ENCODE results near the gene EXOSC9.

Gene EXOSC9

GRCh38 chr4:121799208-121799823 lies 1.8 kb upstream of the EXOSC9 start:
- H3K14ac ChIP-seq (ENCODE audit: low read length), result no peak overlapping the region
- H3K9me3 ChIP-seq (replicated peaks in 1 of 2; ENCODE audit: control insufficient read depth in 2 of 2, insufficient read depth in 1 of 2, low read depth in 1 of 2, low read length in 2 of 2), result no peaks in the 10 kb centered on the region

DNA sequence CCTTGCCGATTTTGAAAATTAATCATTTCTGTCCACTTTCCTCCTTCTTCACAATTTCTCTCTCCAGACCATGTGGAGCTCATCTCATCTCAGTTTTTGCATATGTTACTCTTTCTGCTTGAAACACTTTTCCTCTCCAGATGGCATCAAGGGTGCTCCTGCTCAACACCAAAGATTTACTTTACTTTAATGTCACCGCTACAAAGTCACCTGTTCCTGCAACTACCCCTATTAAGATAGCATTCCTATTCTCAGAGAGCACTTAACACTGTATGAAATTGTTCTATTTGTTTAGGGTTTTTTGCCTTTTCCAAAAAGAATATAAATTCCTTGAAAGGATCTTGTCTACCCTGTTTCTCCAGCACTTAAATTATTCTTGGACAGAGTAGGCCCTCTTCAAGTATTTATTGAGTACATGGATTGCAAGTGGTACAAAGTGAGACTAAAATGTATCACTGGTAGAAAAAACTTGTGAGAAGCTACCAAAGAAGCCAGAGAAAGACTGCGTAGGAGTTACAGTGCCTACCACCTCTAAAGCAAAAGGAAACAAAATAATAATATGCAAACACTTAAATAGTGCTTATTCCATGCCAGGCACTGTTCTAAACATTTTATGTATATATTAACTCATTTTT lies 1.1 kb upstream of the EXOSC9 start:
- peaks cover 1% of the 10 kb centered on the region for H3K79me1 ChIP-seq (ENCODE audit: low read depth, low read length)
- no peak overlapping the region for H2BK15ac ChIP-seq (ENCODE audit: low read length)
- WGBS, 2 donors (ENCODE audit: extremely low coverage in 2 of 2, insufficient read length in 2 of 2, insufficient replicate concordance in 1 of 2), result no CpG with 5 or more reads among the region's 3 CpGs
- H2AFZ ChIP-seq (ENCODE audit: low read length), result peak overlapping the region; percentile 67
- H3K9me3 ChIP-seq (replicated peaks in 1 of 2; ENCODE audit: control insufficient read depth in 2 of 2, insufficient read depth in 1 of 2, low read depth in 1 of 2, low read length in 2 of 2), result no peaks in the 10 kb centered on the region
- no peak overlapping the region for H2BK5ac ChIP-seq (ENCODE audit: low read length)
- no peak overlapping the region for H3K4ac ChIP-seq (ENCODE audit: low read length)
- no peak for DNase-seq (ENCODE audit: low spot score)
- no peak overlapping the region for H4K8ac ChIP-seq (ENCODE audit: low read depth, low read length)
- no peak overlapping the region for H3K23ac ChIP-seq (ENCODE audit: low read depth, low read length, poor library complexity)
- peaks cover 2 to 11% of the 10 kb centered on the region in 2 donors for H3K4me1 ChIP-seq (ENCODE audit: control insufficient read depth in 2 of 2, insufficient read depth in 1 of 2, low read depth in 1 of 2, low read length in 2 of 2)
- no peak overlapping the region for H2BK120ac ChIP-seq (ENCODE audit: low read depth, low read length)
- H3K27ac ChIP-seq (replicated peaks; ENCODE audit: low read length), result no peak overlapping the region
- peaks cover 8 to 32% of the 10 kb centered on the region in 2 donors for H3K36me3 ChIP-seq (replicated peaks in 1 of 2; ENCODE audit: control insufficient read depth in 2 of 2, insufficient read depth in 2 of 2, low read length in 2 of 2)
- no peak overlapping the region for H2AK5ac ChIP-seq (ENCODE audit: low read depth, low read length)
- H3K4me3 ChIP-seq (ENCODE audit: low read length in 2 of 2), result no peak overlapping the region
- H3K18ac ChIP-seq (ENCODE audit: low read length), result no peak overlapping the region
- no peak overlapping the region for H2BK12ac ChIP-seq (ENCODE audit: low read length)
- H3K27me3 ChIP-seq (ENCODE audit: control insufficient read depth in 3 of 3, insufficient read depth in 3 of 3, low read depth in 1 of 3, low read length in 3 of 3), result no peaks in the 10 kb centered on the region
- no peak overlapping the region for H3K9ac ChIP-seq (ENCODE audit: low read depth, low read length, poor library complexity)
- no peak overlapping the region for H4K91ac ChIP-seq (ENCODE audit: low read depth, low read length, poor library complexity)
- H3K14ac ChIP-seq (ENCODE audit: low read length), result no peak overlapping the region
- no peak overlapping the region for H3K4me2 ChIP-seq (ENCODE audit: insufficient read depth, low read length, poor library complexity, severe bottlenecking)

More at GRCh38 chr4:121799208-121799823, 1.8 kb upstream of the EXOSC9 start:
- no peak overlapping the region for H3K18ac ChIP-seq (ENCODE audit: low read length)
- H3K4me1 ChIP-seq (ENCODE audit: control insufficient read depth in 2 of 2, insufficient read depth in 1 of 2, low read depth in 1 of 2, low read length in 2 of 2), result peaks cover 4 to 11% of the 10 kb centered on the region in 2 donors
- no peak overlapping the region for H2AK5ac ChIP-seq (ENCODE audit: low read depth, low read length)
- H3K23ac ChIP-seq (ENCODE audit: low read depth, low read length, poor library complexity), result no peak overlapping the region
- H3K27ac ChIP-seq (replicated peaks; ENCODE audit: low read length), result no peak overlapping the region
- no peak overlapping the region for H2BK15ac ChIP-seq (ENCODE audit: low read length)
- H3K27me3 ChIP-seq (ENCODE audit: control insufficient read depth in 3 of 3, insufficient read depth in 3 of 3, low read depth in 1 of 3, low read length in 3 of 3), result no peaks in the 10 kb centered on the region
- DNase-seq (ENCODE audit: low spot score), result no peak
- H3K36me3 ChIP-seq (replicated peaks in 1 of 2; ENCODE audit: control insufficient read depth in 2 of 2, insufficient read depth in 2 of 2, low read length in 2 of 2), result peaks cover 3 to 25% of the 10 kb centered on the region in 2 donors
- no CpG with 5 or more reads among the region's 2 CpGs for WGBS, 2 donors (ENCODE audit: extremely low coverage in 2 of 2, insufficient read length in 2 of 2, insufficient replicate concordance in 1 of 2)
- no peak overlapping the region for H3K9ac ChIP-seq (ENCODE audit: low read depth, low read length, poor library complexity)
- no peak overlapping the region for H4K91ac ChIP-seq (ENCODE audit: low read depth, low read length, poor library complexity)
- H2BK12ac ChIP-seq (ENCODE audit: low read length), result no peak overlapping the region
- peak overlapping the region; percentile 67 for H2AFZ ChIP-seq (ENCODE audit: low read length)
- H3K4me2 ChIP-seq (ENCODE audit: insufficient read depth, low read length, poor library complexity, severe bottlenecking), result no peak overlapping the region
- no peak overlapping the region for H2BK120ac ChIP-seq (ENCODE audit: low read depth, low read length)
- no peak overlapping the region for H2BK5ac ChIP-seq (ENCODE audit: low read length)
- no peak overlapping the region for H3K4me3 ChIP-seq (ENCODE audit: low read length in 2 of 2)
- H3K79me1 ChIP-seq (ENCODE audit: low read depth, low read length), result no peaks in the 10 kb centered on the region
- no peak overlapping the region for H3K4ac ChIP-seq (ENCODE audit: low read length)
- no peak overlapping the region for H4K8ac ChIP-seq (ENCODE audit: low read depth, low read length)

DNA sequence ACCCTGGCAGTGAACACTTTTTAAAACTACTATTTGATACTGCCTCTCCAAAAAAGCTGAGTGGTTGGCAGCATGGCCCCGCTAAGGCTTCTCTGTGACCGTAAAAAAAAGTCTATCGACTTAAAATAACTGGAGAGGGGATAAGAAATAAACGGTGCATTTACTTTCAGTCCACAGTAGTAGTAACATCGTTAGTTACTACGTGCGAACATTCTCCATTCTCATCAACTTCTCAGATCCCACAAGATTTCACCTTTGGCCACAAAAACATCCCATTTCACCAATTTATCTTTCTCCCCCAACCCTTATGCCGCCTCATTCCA lies 524 bp upstream of the EXOSC9 start:
- no peak overlapping the region for H2BK12ac ChIP-seq (ENCODE audit: low read length)
- no peak for DNase-seq (ENCODE audit: low spot score)
- no CpG with 5 or more reads among the region's 8 CpGs for WGBS, 2 donors (ENCODE audit: extremely low coverage in 2 of 2, insufficient read length in 2 of 2, insufficient replicate concordance in 1 of 2)
- H3K4me3 ChIP-seq (ENCODE audit: low read length in 2 of 2), result peak overlapping the region; percentile 68 to 89
- H3K14ac ChIP-seq (ENCODE audit: low read length), result no peak overlapping the region
- H2BK120ac ChIP-seq (ENCODE audit: low read depth, low read length), result no peak overlapping the region
- H4K91ac ChIP-seq (ENCODE audit: low read depth, low read length, poor library complexity), result no peak overlapping the region
- no peak overlapping the region for H3K4ac ChIP-seq (ENCODE audit: low read length)
- H3K23ac ChIP-seq (ENCODE audit: low read depth, low read length, poor library complexity), result no peak overlapping the region
- H2BK5ac ChIP-seq (ENCODE audit: low read length), result no peak overlapping the region
- H3K18ac ChIP-seq (ENCODE audit: low read length), result no peak overlapping the region
- no peak overlapping the region for H3K9ac ChIP-seq (ENCODE audit: low read depth, low read length, poor library complexity)
- H2AK5ac ChIP-seq (ENCODE audit: low read depth, low read length), result no peak overlapping the region
- peaks cover 2 to 11% of the 10 kb centered on the region in 2 donors for H3K4me1 ChIP-seq (ENCODE audit: control insufficient read depth in 2 of 2, insufficient read depth in 1 of 2, low read depth in 1 of 2, low read length in 2 of 2)
- no peak overlapping the region for H4K8ac ChIP-seq (ENCODE audit: low read depth, low read length)
- H3K79me1 ChIP-seq (ENCODE audit: low read depth, low read length), result peaks cover 1% of the 10 kb centered on the region
- H3K9me3 ChIP-seq (replicated peaks in 1 of 2; ENCODE audit: control insufficient read depth in 2 of 2, insufficient read depth in 1 of 2, low read depth in 1 of 2, low read length in 2 of 2), result no peaks in the 10 kb centered on the region
- peak overlapping the region; percentile 84 for H2AFZ ChIP-seq (ENCODE audit: low read length)
- H3K27me3 ChIP-seq (ENCODE audit: control insufficient read depth in 3 of 3, insufficient read depth in 3 of 3, low read depth in 1 of 3, low read length in 3 of 3), result no peaks in the 10 kb centered on the region
- H3K27ac ChIP-seq (replicated peaks; ENCODE audit: low read length), result no peak overlapping the region
- no peak overlapping the region for H2BK15ac ChIP-seq (ENCODE audit: low read length)
- peaks cover 9 to 38% of the 10 kb centered on the region in 2 donors for H3K36me3 ChIP-seq (replicated peaks in 1 of 2; ENCODE audit: control insufficient read depth in 2 of 2, insufficient read depth in 2 of 2, low read length in 2 of 2)
- H3K4me2 ChIP-seq (ENCODE audit: insufficient read depth, low read length, poor library complexity, severe bottlenecking), result peak overlapping the region; percentile 52

DNA sequence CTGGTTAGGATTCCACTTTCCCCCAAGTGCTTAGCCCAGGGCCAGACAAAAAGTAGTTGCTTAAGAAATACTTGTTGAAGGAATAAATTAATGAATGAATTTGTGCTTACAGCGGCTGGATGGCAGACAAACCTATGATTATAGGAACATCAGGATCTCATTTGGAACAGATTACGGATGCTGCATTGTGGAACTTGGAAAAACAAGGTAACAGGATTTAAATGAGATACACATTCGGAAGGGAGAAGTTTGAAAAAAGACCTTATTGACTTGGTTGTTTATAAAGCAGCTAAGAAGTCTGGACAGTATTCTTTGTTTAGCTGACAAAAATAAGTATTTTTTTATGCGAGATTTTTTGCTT lies 572 bp downstream of the EXOSC9 start:
- Histone ChIP-seq H3K27ac (replicated peaks; ENCODE audit: low read length) (no peak overlapping the region), H3K27me3 (ENCODE audit: control insufficient read depth in 3 of 3, insufficient read depth in 3 of 3, low read depth in 1 of 3, low read length in 3 of 3) (no peaks in the 10 kb centered on the region), H4K91ac (ENCODE audit: low read depth, low read length, poor library complexity) (no peak overlapping the region), H3K4me1 (ENCODE audit: control insufficient read depth in 2 of 2, insufficient read depth in 1 of 2, low read depth in 1 of 2, low read length in 2 of 2) (peaks cover 0 to 5% of the 10 kb centered on the region in 2 donors), H3K4me3 (ENCODE audit: low read length in 2 of 2) (peak overlapping the region; percentile 68 to 89), H3K9me3 (replicated peaks in 1 of 2; ENCODE audit: control insufficient read depth in 2 of 2, insufficient read depth in 1 of 2, low read depth in 1 of 2, low read length in 2 of 2) (no peaks in the 10 kb centered on the region), H3K4me2 (ENCODE audit: insufficient read depth, low read length, poor library complexity, severe bottlenecking) (peak overlapping the region; percentile 66), H4K8ac (ENCODE audit: low read depth, low read length) (no peak overlapping the region), H2BK120ac (ENCODE audit: low read depth, low read length) (no peak overlapping the region), H3K18ac (ENCODE audit: low read length) (no peak overlapping the region), H3K79me1 (ENCODE audit: low read depth, low read length) (peaks cover 1% of the 10 kb centered on the region), H3K9ac (ENCODE audit: low read depth, low read length, poor library complexity) (no peak overlapping the region), H2AK5ac (ENCODE audit: low read depth, low read length) (peak overlapping the region; percentile 34), H2BK15ac (ENCODE audit: low read length) (no peak overlapping the region), H2BK5ac (ENCODE audit: low read length) (no peak overlapping the region), H3K36me3 (replicated peaks in 1 of 2; ENCODE audit: control insufficient read depth in 2 of 2, insufficient read depth in 2 of 2, low read length in 2 of 2) (peaks cover 9 to 49% of the 10 kb centered on the region in 2 donors), H2AFZ (ENCODE audit: low read length) (peak overlapping the region; percentile 84), H3K4ac (ENCODE audit: low read length) (no peak overlapping the region), H3K14ac (ENCODE audit: low read length) (no peak overlapping the region), H2BK12ac (ENCODE audit: low read length) (no peak overlapping the region), H3K23ac (ENCODE audit: low read depth, low read length, poor library complexity) (no peak overlapping the region)
- no CpG with 5 or more reads among the region's 4 CpGs for WGBS, 2 donors (ENCODE audit: extremely low coverage in 2 of 2, insufficient read length in 2 of 2, insufficient replicate concordance in 1 of 2)
- DNase-seq (ENCODE audit: low spot score), result no peak
